GM18858 (cell line): ENCODE measurements around the gene ATP6V1E1.

Source experiments
- ATAC-seq: cut with Tn5 transposase; IDR thresholded peaks from one replicate; pipeline ENCODE4 v1.9.1; 2021; ENCODE audit not compliant: unreplicated experiment

ATP6V1E1 gene

GRCh38 chr22:17634696-17635095 is 6.1 kb upstream of the ATP6V1E1 start:
- no peak for ATAC-seq

DNA sequence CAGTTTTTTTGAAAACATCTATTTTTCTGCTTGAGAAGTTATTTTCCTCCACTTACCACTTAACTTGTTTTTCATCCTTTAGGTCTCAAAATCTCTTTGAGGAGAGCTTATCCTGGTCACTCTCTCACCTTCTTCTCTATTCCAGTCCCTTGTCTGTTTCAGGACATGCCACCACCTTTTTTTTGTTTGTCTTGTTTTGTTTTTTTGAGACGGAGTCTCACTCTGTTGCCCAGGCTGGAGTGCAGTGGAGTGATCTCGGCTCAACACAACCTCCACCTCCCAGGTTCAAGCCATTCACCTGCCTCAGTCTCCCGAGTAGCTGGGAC is 5.4 kb upstream of the ATP6V1E1 start:
- no peak for ATAC-seq

- no peak for ATAC-seq
These were observed 4.9 kb upstream of the ATP6V1E1 start for GRCh38 chr22:17633217-17633997.

- ATAC-seq = no peak
These were observed 2.6 kb upstream of the ATP6V1E1 start for GRCh38 chr22:17631076-17631565.

GRCh38 chr22:17629641-17630040 is 1.1 kb upstream of the ATP6V1E1 start:
- no peak for ATAC-seq

DNA sequence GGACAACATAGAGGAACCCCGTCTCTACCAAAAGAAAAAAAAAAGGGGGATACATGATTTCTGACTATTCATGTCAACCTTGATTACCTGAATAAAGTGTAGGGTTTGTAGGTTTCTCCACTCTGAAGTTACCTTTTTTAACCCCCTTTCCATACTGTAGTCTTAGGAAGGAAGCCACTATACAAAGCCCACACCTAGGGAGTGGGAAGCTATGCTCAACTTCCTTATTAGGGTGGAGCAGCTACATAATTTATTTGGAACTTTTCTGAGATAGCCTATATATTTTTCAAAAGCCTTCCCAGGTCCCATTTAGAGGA is 582 bp upstream of the ATP6V1E1 start:
- ATAC-seq = no peak

GRCh38 chr22:17627961-17628405 is 566 bp downstream of the ATP6V1E1 start:
- ATAC-seq = peak; percentile 7

DNA sequence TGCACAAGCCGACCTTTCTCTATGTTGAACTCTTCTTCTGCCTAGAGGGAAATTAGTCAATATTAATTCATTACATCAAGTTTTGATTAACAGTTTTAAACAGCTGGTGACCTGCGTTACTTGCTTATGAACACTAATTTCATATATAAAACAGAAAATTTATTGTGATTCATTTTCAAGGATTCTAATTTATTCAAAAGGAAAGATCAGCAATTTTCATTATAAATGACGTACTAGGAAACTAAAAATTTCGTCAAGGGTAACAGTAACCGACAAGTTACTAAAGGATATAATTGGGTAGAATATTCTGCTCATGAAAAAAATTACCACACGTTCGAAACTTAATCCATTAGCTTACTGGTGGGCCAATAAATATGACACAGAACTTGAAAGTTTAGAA is 15.3 kb downstream of the ATP6V1E1 start:
- ATAC-seq = no peak

GRCh38 chr22:17612057-17612456 is 16.5 kb downstream of the ATP6V1E1 start:
- no peak for ATAC-seq

GRCh38 chr22:17607891-17608521 is 20.5 kb downstream of the ATP6V1E1 start:
- no peak for ATAC-seq

DNA sequence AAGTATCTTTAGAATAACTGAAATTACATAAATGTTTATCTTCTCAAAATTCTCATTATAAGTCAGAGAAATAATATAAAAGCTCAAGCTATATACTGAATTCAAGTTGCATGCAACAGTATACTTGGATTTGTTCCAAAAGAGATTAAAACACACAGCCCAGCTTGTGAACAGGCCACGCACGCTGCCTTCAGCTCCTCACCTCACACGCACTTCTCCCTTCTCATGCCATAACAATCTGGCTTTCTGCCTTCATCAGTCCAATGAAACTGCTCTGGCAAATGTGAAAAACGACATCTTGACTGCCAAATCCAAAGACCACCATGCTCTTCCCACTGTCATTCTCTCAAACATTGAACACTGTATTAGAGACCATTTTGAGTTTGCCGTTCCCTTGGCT is 22.1 kb downstream of the ATP6V1E1 start:
- ATAC-seq = no peak

- ATAC-seq = no peak
These were observed 24.9 kb downstream of the ATP6V1E1 start for GRCh38 chr22:17603668-17604067.

GRCh38 chr22:17601031-17601430 is 27.5 kb downstream of the ATP6V1E1 start:
- no peak for ATAC-seq

DNA sequence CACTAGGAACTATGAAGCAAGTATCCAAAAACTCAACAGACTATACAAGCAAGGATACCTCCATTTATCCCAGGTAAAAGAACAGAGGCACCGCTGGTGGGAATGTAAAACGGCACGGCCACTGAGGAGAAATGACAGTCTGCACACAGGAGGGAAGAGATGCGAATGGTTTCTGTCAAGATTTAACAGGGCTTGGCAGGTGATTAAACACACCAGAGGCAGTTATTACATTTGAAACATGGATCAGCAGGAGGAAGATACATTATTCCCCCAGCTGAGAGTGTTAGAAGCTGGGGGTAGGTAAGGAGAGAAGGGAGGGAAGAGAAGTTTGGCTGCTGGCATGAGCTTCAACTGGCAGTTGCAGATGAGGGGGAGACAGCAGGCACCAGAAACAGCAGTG is 30.2 kb downstream of the ATP6V1E1 start:
- no peak for ATAC-seq

GRCh38 chr22:17597217-17597616 is 31.3 kb downstream of the ATP6V1E1 start:
- no peak for ATAC-seq

GRCh38 chr22:17596226-17596625 is 32.3 kb downstream of the ATP6V1E1 start:
- no peak for ATAC-seq

DNA sequence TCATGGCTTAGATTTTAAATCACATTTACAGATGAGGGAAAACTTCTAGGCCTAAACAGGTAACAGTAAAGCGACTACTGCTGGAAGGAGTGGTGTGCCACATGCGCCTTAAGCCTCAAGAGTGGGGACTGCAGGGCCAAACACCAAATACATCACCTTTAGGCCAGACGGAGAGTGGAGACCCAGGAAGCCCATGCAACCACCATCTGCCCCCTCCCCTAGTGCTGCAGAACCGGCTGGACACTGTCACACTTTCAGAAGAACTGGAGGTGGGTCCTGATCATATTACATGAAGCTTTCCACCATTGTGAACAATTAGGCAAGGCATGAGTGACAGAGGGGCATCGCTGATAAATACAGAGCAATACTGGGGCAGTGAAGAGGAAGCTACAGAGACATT is 36.3 kb downstream of the ATP6V1E1 start:
- no peak for ATAC-seq

DNA sequence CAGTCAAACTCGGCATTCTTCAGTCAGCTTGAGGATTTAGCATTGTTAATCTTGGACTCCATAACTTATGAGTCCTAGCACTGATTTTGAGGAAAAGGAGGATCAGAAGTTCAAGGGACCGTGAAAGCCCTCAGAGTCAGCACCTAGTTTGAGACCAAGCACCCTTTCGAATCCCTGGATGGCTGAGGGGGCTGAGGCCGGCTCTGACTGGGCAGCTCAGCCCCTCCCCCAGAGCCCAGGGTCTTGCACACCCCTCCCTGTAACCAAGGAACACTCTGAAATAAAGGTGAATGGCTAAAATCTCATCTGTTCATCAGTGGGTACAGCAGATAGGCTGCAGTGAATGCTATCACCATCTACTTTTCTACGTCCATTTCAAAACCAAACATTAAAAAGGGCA is 38.0 kb downstream of the ATP6V1E1 start:
- no peak for ATAC-seq

DNA sequence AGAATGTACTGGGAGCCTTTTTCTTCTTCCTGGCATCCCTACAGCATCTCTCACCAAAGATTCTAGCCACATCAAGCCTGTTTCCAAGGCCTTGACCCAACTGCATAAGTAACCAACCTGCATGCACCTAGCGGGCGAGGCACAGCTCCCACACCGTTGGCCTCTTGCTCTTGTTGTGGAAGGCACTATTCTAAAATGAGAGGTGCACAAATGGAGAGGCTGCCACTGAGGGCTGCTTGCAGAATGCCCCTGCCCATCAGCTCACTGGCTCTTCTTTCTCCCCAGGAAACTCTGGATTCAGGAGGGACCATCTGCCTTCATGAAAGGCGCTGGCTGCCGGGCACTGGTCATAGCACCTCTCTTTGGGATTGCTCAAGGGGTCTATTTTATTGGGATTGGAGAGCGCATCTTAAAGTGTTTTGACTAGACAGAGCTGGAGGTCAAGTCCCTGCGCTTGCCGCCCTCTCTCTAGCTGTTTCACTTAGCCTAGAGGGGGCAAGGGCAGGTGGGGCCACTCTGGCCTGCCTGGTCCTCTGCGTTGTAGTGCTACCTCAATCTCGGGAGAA is 38.7 kb downstream of the ATP6V1E1 start:
- no peak for ATAC-seq

- ATAC-seq = no peak
These were observed 39.9 kb downstream of the ATP6V1E1 start for GRCh38 chr22:17588606-17589005.

- no peak for ATAC-seq
These were observed 40.9 kb downstream of the ATP6V1E1 start for GRCh38 chr22:17587629-17588028.

DNA sequence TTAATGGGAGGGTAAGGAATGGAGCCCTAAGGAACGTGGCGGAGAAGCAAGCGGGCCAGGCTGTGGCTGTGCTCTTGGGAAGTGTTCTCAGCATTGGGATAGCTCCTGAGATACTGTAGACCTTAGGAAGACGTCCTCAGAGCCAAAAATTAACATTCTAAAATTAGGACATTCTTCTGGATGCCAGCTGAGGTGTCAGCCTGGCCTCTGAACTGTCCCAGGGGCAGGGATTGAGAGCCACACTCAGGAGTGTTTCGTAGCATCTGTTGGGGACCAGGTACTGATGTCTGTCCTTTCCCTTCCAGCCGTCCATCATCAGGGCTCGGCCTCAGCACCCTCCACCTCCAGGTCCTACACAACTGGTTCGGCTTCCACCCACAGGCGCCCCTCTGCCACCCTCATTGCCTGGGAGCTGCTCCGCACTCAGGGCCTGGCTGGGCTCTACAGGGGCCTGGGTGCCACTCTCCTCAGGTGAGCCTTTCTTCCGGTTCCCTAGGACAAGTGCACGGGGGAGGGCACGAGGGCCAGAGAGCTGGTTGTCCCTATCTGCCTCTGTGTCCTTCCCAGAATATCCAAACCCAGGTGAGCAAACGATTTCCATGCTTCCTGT is 41.6 kb downstream of the ATP6V1E1 start:
- no peak for ATAC-seq
